HepG2 (cell line): ENCODE measurements around the gene OSBPL3. TPM values are rescaled to one million over a fixed set of nuclear protein-coding genes. Genes with fewer than 3 reads are reported as not detected.
A peak's percentile ranks its signal among the peaks of the same experiment; 100 is the strongest.

Experiments used
- CREBL2 ChIP-seq: sonication (generic); formaldehyde crosslinking; IDR thresholded peaks from 2 replicates; pipeline ENCODE4 v1.8.1; 2023; ENCODE audit warnings: missing genetic modification reagents, mild to moderate bottlenecking, borderline replicate concordance
- CREM ChIP-seq, 2 experiments: sonication (generic) in 1 of 2; formaldehyde crosslinking in 1 of 2; IDR thresholded peaks; 2 replicates each; pipeline versions ENCODE4 v1.4.0 to v1.6.1; 2016 to 2020; ENCODE audit warnings: antibody characterized with exemption in 1 of 2, mild to moderate bottlenecking in 1 of 2, missing genetic modification reagents in 1 of 2
- ETV5 ChIP-seq: IDR thresholded peaks from 2 replicates; pipeline ENCODE4 v1.6.1; 2018; ENCODE audit warnings: missing biosample characterization, missing genetic modification reagents, inconsistent platforms, borderline replicate concordance
- GRHL1 ChIP-seq: sonication (generic); formaldehyde crosslinking; conservative IDR thresholded peaks from 2 replicates; pipeline ENCODE4 v1.8.0; 2022; ENCODE audit warnings: missing genetic modification reagents
- HDAC2 ChIP-seq: sonication (generic); formaldehyde crosslinking; IDR thresholded peaks from 2 replicates; pipeline ENCODE4 v1.4.0; 2020; ENCODE audit warnings: missing genetic modification reagents
- MATR3 ChIP-seq: sonication (generic); formaldehyde crosslinking; IDR thresholded peaks from 2 replicates; pipeline ENCODE4 v1.4.0; 2020; ENCODE audit warnings: missing genetic modification reagents
- POGZ ChIP-seq: sonication (generic); formaldehyde crosslinking; IDR thresholded peaks from 2 replicates; pipeline ENCODE4 v1.4.0; 2020; ENCODE audit warnings: mild to moderate bottlenecking, missing genetic modification reagents
- REL ChIP-seq: sonication (generic); formaldehyde crosslinking; conservative IDR thresholded peaks from 2 replicates; pipeline ENCODE4 v1.8.0; 2022; ENCODE audit warnings: mild to moderate bottlenecking, missing genetic modification reagents, moderate library complexity
- SAP130 ChIP-seq: IDR thresholded peaks from 2 replicates; pipeline ENCODE4 v1.6.1; 2016; ENCODE audit warnings: low read depth
- SMAD9 ChIP-seq: sonication (generic); formaldehyde crosslinking; IDR thresholded peaks from 2 replicates; pipeline ENCODE4 v1.5.1; 2020; ENCODE audit warnings: mild to moderate bottlenecking, missing genetic modification reagents
- SNAPC5 ChIP-seq: sonication (generic); formaldehyde crosslinking; IDR thresholded peaks from 2 replicates; pipeline ENCODE4 v1.8.1; 2023; ENCODE audit warnings: mild to moderate bottlenecking, missing genetic modification reagents, borderline replicate concordance
- SOX6 ChIP-seq, 2 experiments: fragments of 450-650 bp in 1 of 2; sonication (generic) in 1 of 2; formaldehyde crosslinking in 1 of 2; IDR thresholded peaks; 2 replicates each; pipeline versions ENCODE4 v1.4.0 to v1.6.1; 2017 to 2020; ENCODE audit warnings: antibody characterized with exemption in 1 of 2, mild to moderate bottlenecking in 1 of 2, missing genetic modification reagents in 1 of 2
- TERF1 ChIP-seq: sonication (generic); formaldehyde crosslinking; IDR thresholded peaks from 2 replicates; pipeline ENCODE4 v1.8.0; 2022; ENCODE audit warnings: mild to moderate bottlenecking, missing genetic modification reagents, moderate library complexity
- ZC3H4 ChIP-seq: sonication (generic); formaldehyde crosslinking; IDR thresholded peaks from 2 replicates; pipeline ENCODE4 v1.4.0; 2020; ENCODE audit warnings: missing genetic modification reagents, borderline replicate concordance
- ZNF136 ChIP-seq: sonication (generic); formaldehyde crosslinking; IDR thresholded peaks from 2 replicates; pipeline ENCODE4 v1.8.1; 2022; ENCODE audit warnings: low read depth, mild to moderate bottlenecking, moderate library complexity, missing genetic modification reagents
- ZNF580 ChIP-seq: IDR thresholded peaks from 2 replicates; pipeline ENCODE4 v1.6.1; 2016; ENCODE audit warnings: low read depth, borderline replicate concordance
- ZNF644 ChIP-seq: IDR thresholded peaks from 2 replicates; pipeline ENCODE4 v1.6.1; 2016; ENCODE audit warnings: low read depth
- polyA plus RNA-seq, 8 experiments: library from polyadenylated mRNA; depleted of rRNA in 3 of 8; stranded (reverse) in 7 of 8; unstranded in 1 of 8; fragments of >200 nt; fragmentation: Illumina TruSeq in 4 of 8; extraction: Trizol in 4 of 8; gene quantifications; 2 replicates each; pipeline versions ENCODE4 v1.2.1 to v1.2.3, GENCODE V29; 2011 to 2016; ENCODE audit warnings: low read depth in 4 of 8, missing spikeins in 1 of 8, mixed read lengths in 1 of 8; ENCODE audit not compliant: insufficient read depth in 1 of 8
- total RNA-seq, 5 experiments: library from RNA; depleted of rRNA; stranded (reverse); fragments of >200 nt; fragmentation: Illumina TruSeq; extraction: Trizol; gene quantifications; 2 replicates each; pipeline ENCODE4 v1.2.3, GENCODE V29; 2016; ENCODE audit warnings: low read depth in 1 of 5
- TF ChIP-seq, protein P1 (sequence below): sonication (generic); formaldehyde crosslinking; IDR thresholded peaks from 2 replicates; pipeline ENCODE4 v1.4.0; 2020; ENCODE audit warnings: mild to moderate bottlenecking, missing genetic modification reagents
- TF ChIP-seq, protein P2 (sequence below): sonication (generic); formaldehyde crosslinking; IDR thresholded peaks from 2 replicates; pipeline ENCODE4 v1.4.0; 2020; ENCODE audit warnings: mild to moderate bottlenecking, missing genetic modification reagents

OSBPL3 gene
- total and polyA plus RNA-seq, 2 of the 13 experiments (the other 11 are each of a cell fraction or from before 2014, with no cell fraction given) = 8.8 to 28.9 TPM

DNA sequence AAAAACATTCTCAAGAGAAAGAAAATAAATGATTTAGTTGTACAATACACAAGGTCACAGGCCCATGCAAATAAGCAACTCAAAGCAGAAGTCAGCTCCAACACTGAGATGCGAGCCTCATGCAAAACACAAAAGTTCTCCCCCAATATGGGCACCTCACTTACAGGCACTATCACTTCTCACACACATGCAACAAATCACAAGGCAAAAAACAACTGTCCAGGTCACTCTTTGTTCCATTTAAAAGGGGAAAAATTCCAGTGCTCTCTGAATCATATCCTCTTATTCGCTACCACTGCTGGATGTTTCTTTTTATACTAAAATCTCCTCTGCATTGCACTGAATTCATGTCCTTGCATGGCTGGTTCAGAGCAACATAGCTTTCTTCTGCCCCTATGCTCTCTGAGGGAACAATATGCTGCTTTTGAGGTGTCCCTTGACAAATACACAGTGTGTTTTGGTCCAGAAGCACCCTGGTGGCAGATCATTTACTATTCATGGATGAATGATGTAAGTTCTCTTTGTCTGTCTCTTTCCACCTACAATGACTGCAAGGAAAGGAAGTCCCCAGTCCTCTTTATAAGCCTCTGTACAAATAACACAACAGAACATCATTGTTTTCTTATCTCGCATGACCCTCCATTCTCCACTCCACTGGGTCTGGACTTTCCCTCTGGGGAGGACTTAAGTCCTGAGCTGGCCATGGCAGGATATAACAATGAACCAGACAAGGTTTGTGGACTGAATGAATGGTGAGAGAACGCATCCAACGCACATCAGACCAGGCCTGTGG lies 137.3 kb downstream of the OSBPL3 start (continued):
- TF ChIP-seq TERF1 (CRISPR knock-in tag) (no peak), SNAPC5 (CRISPR knock-in tag) (no peak), ZNF136 (CRISPR knock-in tag) (no peak), ZC3H4 (CRISPR knock-in tag) (no peak), ETV5 (CRISPR knock-in tag) (peak; percentile 61; the same call in 1 of the 2 replicates), HDAC2 (CRISPR knock-in tag) (0 out of 2 replicates have a peak, but pooled peaks have one; percentile 13), SAP130 (CRISPR knock-in tag) (no peak; the same call in 1 of the 2 replicates), POGZ (CRISPR knock-in tag) (peak; percentile 43; the same call in 1 of the 2 replicates), CREBL2 (CRISPR knock-in tag) (no peak), SOX6 (IDR thresholded peaks at IDR 0.05) (no peak), SOX6 (CRISPR knock-in tag; IDR thresholded peaks at IDR 0.05) (peak; percentile 97), ZNF644 (CRISPR knock-in tag) (0 out of 2 replicates have a peak, but pooled peaks have one; percentile 11), ZNF580 (CRISPR knock-in tag) (no peak), SMAD9 (CRISPR knock-in tag) (no peak), REL (CRISPR knock-in tag) (no peak), GRHL1 (no peak), MATR3 (CRISPR knock-in tag) (no peak), CREM (IDR thresholded peaks at IDR 0.05) (peak; percentile 39; the same call in 1 of the 2 replicates), CREM (CRISPR knock-in tag; IDR thresholded peaks at IDR 0.05) (no peak)
- TF ChIP-seq, protein P1, sequence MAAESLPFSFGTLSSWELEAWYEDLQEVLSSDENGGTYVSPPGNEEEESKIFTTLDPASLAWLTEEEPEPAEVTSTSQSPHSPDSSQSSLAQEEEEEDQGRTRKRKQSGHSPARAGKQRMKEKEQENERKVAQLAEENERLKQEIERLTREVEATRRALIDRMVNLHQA = no peak
- TF ChIP-seq, protein P2, sequence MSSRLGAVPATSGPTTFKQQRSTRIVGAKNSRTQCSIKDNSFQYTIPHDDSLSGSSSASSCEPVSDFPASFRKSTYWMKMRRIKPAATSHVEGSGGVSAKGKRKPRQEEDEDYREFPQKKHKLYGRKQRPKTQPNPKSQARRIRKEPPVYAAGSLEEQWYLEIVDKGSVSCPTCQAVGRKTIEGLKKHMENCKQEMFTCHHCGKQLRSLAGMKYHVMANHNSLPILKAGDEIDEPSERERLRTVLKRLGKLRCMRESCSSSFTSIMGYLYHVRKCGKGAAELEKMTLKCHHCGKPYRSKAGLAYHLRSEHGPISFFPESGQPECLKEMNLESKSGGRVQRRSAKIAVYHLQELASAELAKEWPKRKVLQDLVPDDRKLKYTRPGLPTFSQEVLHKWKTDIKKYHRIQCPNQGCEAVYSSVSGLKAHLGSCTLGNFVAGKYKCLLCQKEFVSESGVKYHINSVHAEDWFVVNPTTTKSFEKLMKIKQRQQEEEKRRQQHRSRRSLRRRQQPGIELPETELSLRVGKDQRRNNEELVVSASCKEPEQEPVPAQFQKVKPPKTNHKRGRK (CRISPR knock-in tag) = no peak
